M059J (cell line): ENCODE measurements around the gene SUGCT. TPM values are rescaled to one million over a fixed set of nuclear protein-coding genes. Genes with fewer than 3 reads are reported as not detected.

Experiments used
- DNase-seq: peaks from one replicate; pipeline ENCODE4 v3.0.0-alpha.2; 2012; ENCODE audit warnings: low read depth
- total RNA-seq: library from RNA; depleted of rRNA; stranded (reverse); fragments of >200 nt; shearing (Covaris generic); gene quantifications from 2 replicates; pipeline ENCODE4 v1.2.3, GENCODE V29; 2014

Gene SUGCT
- total RNA-seq, 1 experiment from 2014 or later = 5.6 TPM

GRCh38 chr7:40520986-40521738, 386.4 kb downstream of the SUGCT start:
- DNase-seq = no peak

- DNase-seq = peak; percentile 66
Measured at GRCh38 chr7:40525764-40526163, 391.0 kb downstream of the SUGCT start.

GRCh38 chr7:40526951-40527715, 392.3 kb downstream of the SUGCT start:
- no peak for DNase-seq

- no peak for DNase-seq
Measured at GRCh38 chr7:40527723-40528122, 392.9 kb downstream of the SUGCT start.

- DNase-seq = peak; percentile 36
Measured at GRCh38 chr7:40530292-40530691, 395.5 kb downstream of the SUGCT start.

GRCh38 chr7:40531956-40532355, 397.2 kb downstream of the SUGCT start:
- no peak for DNase-seq

GRCh38 chr7:40535678-40536077, 400.9 kb downstream of the SUGCT start:
- peak; percentile 79 for DNase-seq

- DNase-seq = peak; percentile 96
Measured at GRCh38 chr7:40536421-40536820, 401.6 kb downstream of the SUGCT start.

GRCh38 chr7:40538281-40538680, 403.5 kb downstream of the SUGCT start:
- peak; percentile 49 for DNase-seq

- no peak for DNase-seq
Measured at GRCh38 chr7:40541336-40541735, 406.5 kb downstream of the SUGCT start.

- DNase-seq = no peak
Measured at GRCh38 chr7:40542982-40543741, 408.4 kb downstream of the SUGCT start.

- no peak for DNase-seq
Measured at GRCh38 chr7:40544221-40544723, 409.5 kb downstream of the SUGCT start.

GRCh38 chr7:40544871-40545303, 410.1 kb downstream of the SUGCT start:
- DNase-seq = peak; percentile 50

GRCh38 chr7:40545739-40546138, 410.9 kb downstream of the SUGCT start:
- no peak for DNase-seq

GRCh38 chr7:40546616-40547501, 412.1 kb downstream of the SUGCT start:
- DNase-seq = peak; percentile 70

GRCh38 chr7:40549372-40550039, 414.7 kb downstream of the SUGCT start:
- no peak for DNase-seq

GRCh38 chr7:40551685-40552576, 417.1 kb downstream of the SUGCT start:
- peak; percentile 81 for DNase-seq

GRCh38 chr7:40560672-40561071, 425.9 kb downstream of the SUGCT start:
- no peak for DNase-seq

GRCh38 chr7:40566879-40567278, 432.1 kb downstream of the SUGCT start:
- DNase-seq = no peak
